ENCODE data around the gene PTCRA. TPM values are rescaled to one million over a fixed set of nuclear protein-coding genes. Genes with fewer than 3 reads are reported as not detected.
"Not testable (repeated sequence)": the region's sequence is repeated elsewhere in the genome, so short reads cannot be mapped to it uniquely, and the experiment has no call there.

Gene PTCRA
- polyA plus RNA-seq, 1 donor = not detected

- not testable (repeated sequence) for DNase-seq
Observed at GRCh38 chr6:42902429-42903263, 13.2 kb upstream of the PTCRA start.

- DNase-seq = no peak
Observed at GRCh38 chr6:42904467-42904866, 11.4 kb upstream of the PTCRA start.

- no peak for DNase-seq
Observed at GRCh38 chr6:42907336-42907735, 8.5 kb upstream of the PTCRA start.

GRCh38 chr6:42909835-42910234 is 6.0 kb upstream of the PTCRA start:
- no peak for DNase-seq

- no peak for DNase-seq
Observed at GRCh38 chr6:42911171-42912021, 4.5 kb upstream of the PTCRA start.

- no peak for DNase-seq
Observed at GRCh38 chr6:42914546-42914945, 1.3 kb upstream of the PTCRA start.

- DNase-seq = no peak
Observed at GRCh38 chr6:42916288-42916687, 435 bp downstream of the PTCRA start.

- DNase-seq = no peak
Observed at GRCh38 chr6:42921801-42922200, 5.9 kb downstream of the PTCRA start.

GRCh38 chr6:42923666-42924065 is 7.8 kb downstream of the PTCRA start:
- DNase-seq = no peak

GRCh38 chr6:42925248-42925857 is 9.5 kb downstream of the PTCRA start:
- no peak for DNase-seq

- DNase-seq = peak; percentile 93
Observed at GRCh38 chr6:42928986-42929820, 13.3 kb downstream of the PTCRA start, which contains the start of gene CNPY3. Gene CNPY3, plus strand, starts transcription at chr6:42929480. Its CDS starts 91 bp downstream, at chr6:42929571.

- DNase-seq = peak; percentile 57
Observed at GRCh38 chr6:42929821-42930360, 14.0 kb downstream of the PTCRA start.

GRCh38 chr6:42932412-42932811 is 16.6 kb downstream of the PTCRA start:
- DNase-seq = no peak

GRCh38 chr6:42933205-42933604 is 17.4 kb downstream of the PTCRA start:
- DNase-seq = no peak

GRCh38 chr6:42935322-42935721 is 19.5 kb downstream of the PTCRA start:
- no peak for DNase-seq

- DNase-seq = no peak
Observed at GRCh38 chr6:42936398-42936797, 20.5 kb downstream of the PTCRA start.

GRCh38 chr6:42937548-42938427 is 21.9 kb downstream of the PTCRA start:
- no peak for DNase-seq

- DNase-seq = no peak
Observed at GRCh38 chr6:42938428-42938796, 22.6 kb downstream of the PTCRA start.

GRCh38 chr6:42938987-42939809 is 23.3 kb downstream of the PTCRA start:
- DNase-seq = no peak

GRCh38 chr6:42939810-42940167 is 23.9 kb downstream of the PTCRA start:
- no peak for DNase-seq
